Mucosa of rectum (tissue), 2 donors: ENCODE results near the gene MMP23B.
A peak's percentile ranks its signal among the peaks of the same experiment; 100 is the strongest.

Experiments used
- H3K27ac ChIP-seq, 2 donors: one replicate each; pipeline ENCODE4 v1.7.0; 2013; ENCODE audit warnings: inconsistent platforms in 2 of 2, low read depth in 2 of 2, low read length in 2 of 2
- H3K27me3 ChIP-seq, 2 donors: one replicate each; pipeline ENCODE4 v1.7.0; 2013; ENCODE audit warnings: low read length in 2 of 2; ENCODE audit not compliant: control insufficient read depth in 2 of 2, insufficient read depth in 2 of 2
- H3K36me3 ChIP-seq, 2 donors: one replicate each; pipeline ENCODE4 v1.7.0; 2013; ENCODE audit warnings: low read length in 2 of 2; ENCODE audit not compliant: control insufficient read depth in 2 of 2, insufficient read depth in 2 of 2
- H3K4me1 ChIP-seq, 2 donors: one replicate each; pipeline ENCODE4 v1.7.0; 2013; ENCODE audit warnings: low read length in 2 of 2, mild to moderate bottlenecking in 1 of 2; ENCODE audit not compliant: control insufficient read depth in 2 of 2, insufficient read depth in 2 of 2
- H3K4me3 ChIP-seq, 2 donors: one replicate each; pipeline ENCODE4 v1.7.0; 2013; ENCODE audit warnings: low read length in 2 of 2
- H3K9ac ChIP-seq, 2 donors: one replicate each; pipeline ENCODE4 v1.7.0; 2013; ENCODE audit warnings: low read length in 2 of 2, low read depth in 1 of 2, mild to moderate bottlenecking in 1 of 2
- H3K9me3 ChIP-seq, 2 donors: one replicate each; pipeline ENCODE4 v1.7.0; 2013; ENCODE audit warnings: low read length in 2 of 2; ENCODE audit not compliant: control insufficient read depth in 2 of 2
- donor health status: healthy.
- donor health status: Normal muscosa, but diverticular disease.

MMP23B gene

GRCh38 chr1:1597275-1597930 is 34.6 kb upstream of the MMP23B start:
- H3K27me3 ChIP-seq, result peaks cover 14 to 21% of the 10 kb centered on the region in 2 donors
- H3K27ac ChIP-seq, result no peak overlapping the region
- no peaks in the 10 kb centered on the region for H3K9me3 ChIP-seq
- H3K9ac ChIP-seq, result no peak overlapping the region
- H3K4me3 ChIP-seq, result no peak overlapping the region
- H3K4me1 ChIP-seq, result peaks cover 3 to 5% of the 10 kb centered on the region in 2 donors
- H3K36me3 ChIP-seq, result no peaks in the 10 kb centered on the region

GRCh38 chr1:1598051-1598719 is 33.8 kb upstream of the MMP23B start:
- Histone ChIP-seq H3K4me1 (peaks cover 3 to 5% of the 10 kb centered on the region in 2 donors), H3K36me3 (no peaks in the 10 kb centered on the region), H3K27ac (no peak overlapping the region), H3K9ac (no peak overlapping the region), H3K4me3 (no peak overlapping the region), H3K9me3 (no peaks in the 10 kb centered on the region), H3K27me3 (peaks cover 14 to 21% of the 10 kb centered on the region in 2 donors)

- Histone ChIP-seq H3K4me3 (no peak overlapping the region), H3K36me3 (no peaks in the 10 kb centered on the region), H3K27me3 (peaks cover 14 to 21% of the 10 kb centered on the region in 2 donors), H3K9ac (no peak overlapping the region), H3K4me1 (peaks cover 3 to 5% of the 10 kb centered on the region in 2 donors), H3K27ac (no peak overlapping the region), H3K9me3 (no peaks in the 10 kb centered on the region)
These were observed 33.3 kb upstream of the MMP23B start for GRCh38 chr1:1598720-1599029.

GRCh38 chr1:1599030-1599934 is 32.7 kb upstream of the MMP23B start:
- H3K27me3 ChIP-seq, result peaks cover 14 to 21% of the 10 kb centered on the region in 2 donors
- H3K4me3 ChIP-seq, result peak overlapping the region in 1 of 2 donors; percentile 41
- H3K9ac ChIP-seq, result no peak overlapping the region
- H3K36me3 ChIP-seq, result no peaks in the 10 kb centered on the region
- peaks cover 3 to 5% of the 10 kb centered on the region in 2 donors for H3K4me1 ChIP-seq
- no peak overlapping the region for H3K27ac ChIP-seq
- no peaks in the 10 kb centered on the region for H3K9me3 ChIP-seq

GRCh38 chr1:1599935-1600860 is 31.8 kb upstream of the MMP23B start, which contains the start of gene FNDC10:
TSS of gene FNDC10 (minus strand) at chr1:1600135. CDS start at chr1:1600015, 120 bp downstream.
- Histone ChIP-seq H3K27ac (no peak within 1 kb of the TSS), H3K9ac (no peak within 1 kb of the TSS), H3K4me1 (peaks cover 3 to 5% of the 10 kb centered on the region in 2 donors), H3K27me3 (peaks cover 14 to 21% of the 10 kb centered on the region in 2 donors), H3K9me3 (no peaks in the 10 kb centered on the region), H3K4me3 (peak within 1 kb of the TSS in 1 of 2 donors; percentile 41), H3K36me3 (no peaks in the 10 kb centered on the region)

- Histone ChIP-seq H3K4me3 (no peak overlapping the region), H3K9me3 (no peaks in the 10 kb centered on the region), H3K27me3 (peaks cover 14 to 21% of the 10 kb centered on the region in 2 donors)
These were observed 31.0 kb upstream of the MMP23B start for GRCh38 chr1:1600861-1601563.

GRCh38 chr1:1601564-1602303 is 30.2 kb upstream of the MMP23B start:
- Histone ChIP-seq H3K9me3 (no peaks in the 10 kb centered on the region), H3K36me3 (no peaks in the 10 kb centered on the region), H3K4me1 (peaks cover 3 to 7% of the 10 kb centered on the region in 2 donors), H3K9ac (no peak overlapping the region), H3K4me3 (no peak overlapping the region), H3K27me3 (peaks cover 7 to 17% of the 10 kb centered on the region in 2 donors), H3K27ac (no peak overlapping the region)

More at GRCh38 chr1:1600861-1601563, 31.0 kb upstream of the MMP23B start:
- no peak overlapping the region for H3K27ac ChIP-seq
- H3K36me3 ChIP-seq, result no peaks in the 10 kb centered on the region
- H3K4me1 ChIP-seq, result peaks cover 3 to 5% of the 10 kb centered on the region in 2 donors
- H3K9ac ChIP-seq, result no peak overlapping the region

GRCh38 chr1:1602304-1602967 is 29.5 kb upstream of the MMP23B start:
- Histone ChIP-seq H3K9ac (no peak overlapping the region), H3K4me3 (no peak overlapping the region), H3K36me3 (no peaks in the 10 kb centered on the region), H3K4me1 (peaks cover 3 to 9% of the 10 kb centered on the region in 2 donors), H3K27me3 (peaks cover 3 to 15% of the 10 kb centered on the region in 2 donors), H3K27ac (no peak overlapping the region), H3K9me3 (no peaks in the 10 kb centered on the region)
